Measurements from ENCODE around the gene AP2M1.
"Not testable (repeated sequence)": the region's sequence is repeated elsewhere in the genome, so short reads cannot be mapped to it uniquely, and the experiment has no call there.

The AP2M1 gene

DNA sequence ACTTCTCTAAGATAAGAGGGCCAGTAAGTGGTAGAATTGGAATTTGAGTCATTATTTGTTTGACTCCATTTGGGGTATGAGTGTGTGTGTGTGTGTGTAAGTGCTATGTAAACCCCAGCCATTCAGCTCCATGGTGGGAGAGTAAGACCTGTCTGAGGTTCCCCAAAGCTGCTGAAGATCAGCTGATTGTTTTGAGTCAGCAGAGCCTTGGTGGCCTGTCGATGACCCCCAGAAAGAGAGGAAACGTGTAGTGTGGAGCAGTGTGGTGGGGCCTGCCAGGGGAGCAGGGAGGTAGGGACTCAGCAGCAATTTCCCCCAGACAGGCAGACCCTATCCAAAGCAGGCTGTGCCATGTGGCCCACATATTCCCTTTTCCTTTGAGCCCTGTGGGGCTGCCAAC is 14.2 kb upstream of the AP2M1 start:
- no peak overlapping the region for H3K4me3 ChIP-seq (ENCODE audit: low read depth, low read length)
- DNase-seq = no peak
- H3K9me3 ChIP-seq = no peaks in the 10 kb centered on the region
- peaks cover 4% of the 10 kb centered on the region; the same call in 1 of the 2 replicates for H3K4me1 ChIP-seq
- H3K36me3 ChIP-seq = peaks cover 29% of the 10 kb centered on the region
- TF ChIP-seq, protein P1, sequence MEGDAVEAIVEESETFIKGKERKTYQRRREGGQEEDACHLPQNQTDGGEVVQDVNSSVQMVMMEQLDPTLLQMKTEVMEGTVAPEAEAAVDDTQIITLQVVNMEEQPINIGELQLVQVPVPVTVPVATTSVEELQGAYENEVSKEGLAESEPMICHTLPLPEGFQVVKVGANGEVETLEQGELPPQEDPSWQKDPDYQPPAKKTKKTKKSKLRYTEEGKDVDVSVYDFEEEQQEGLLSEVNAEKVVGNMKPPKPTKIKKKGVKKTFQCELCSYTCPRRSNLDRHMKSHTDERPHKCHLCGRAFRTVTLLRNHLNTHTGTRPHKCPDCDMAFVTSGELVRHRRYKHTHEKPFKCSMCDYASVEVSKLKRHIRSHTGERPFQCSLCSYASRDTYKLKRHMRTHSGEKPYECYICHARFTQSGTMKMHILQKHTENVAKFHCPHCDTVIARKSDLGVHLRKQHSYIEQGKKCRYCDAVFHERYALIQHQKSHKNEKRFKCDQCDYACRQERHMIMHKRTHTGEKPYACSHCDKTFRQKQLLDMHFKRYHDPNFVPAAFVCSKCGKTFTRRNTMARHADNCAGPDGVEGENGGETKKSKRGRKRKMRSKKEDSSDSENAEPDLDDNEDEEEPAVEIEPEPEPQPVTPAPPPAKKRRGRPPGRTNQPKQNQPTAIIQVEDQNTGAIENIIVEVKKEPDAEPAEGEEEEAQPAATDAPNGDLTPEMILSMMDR (IDR thresholded peaks at IDR 0.05; ENCODE audit: low read depth, low read length) = no peak
- H3K27me3 ChIP-seq = no peaks in the 10 kb centered on the region

DNA sequence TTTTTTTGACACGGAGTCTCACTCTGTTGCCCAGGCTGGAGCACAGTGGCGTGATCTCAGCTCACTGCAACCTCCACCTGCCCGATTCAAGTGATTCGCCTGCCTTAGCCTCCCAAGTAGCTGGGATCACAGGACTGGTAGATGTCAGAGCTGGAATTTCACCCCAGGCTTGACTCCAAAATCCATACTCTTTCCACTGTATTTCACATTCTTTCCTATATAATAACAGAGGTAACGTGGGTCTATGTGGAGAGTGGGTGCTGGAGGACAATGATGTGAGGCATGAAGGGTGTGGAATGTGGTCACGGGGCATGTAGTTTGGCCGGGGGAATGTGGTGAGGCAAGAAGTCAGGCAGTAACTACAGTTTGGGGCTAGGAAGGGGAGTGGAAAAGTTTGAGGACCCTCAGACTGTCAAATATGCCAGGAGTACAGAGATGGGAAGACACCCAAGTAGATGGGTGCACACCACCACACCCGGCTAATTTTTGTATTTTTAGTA is 12.0 kb upstream of the AP2M1 start:
- not testable (repeated sequence) for H3K4me3 ChIP-seq (ENCODE audit: low read depth, low read length); DNase-seq; H3K4me1 ChIP-seq; H3K9me3 ChIP-seq; H3K27me3 ChIP-seq
- peaks cover 45% of the 10 kb centered on the region for H3K36me3 ChIP-seq

DNA sequence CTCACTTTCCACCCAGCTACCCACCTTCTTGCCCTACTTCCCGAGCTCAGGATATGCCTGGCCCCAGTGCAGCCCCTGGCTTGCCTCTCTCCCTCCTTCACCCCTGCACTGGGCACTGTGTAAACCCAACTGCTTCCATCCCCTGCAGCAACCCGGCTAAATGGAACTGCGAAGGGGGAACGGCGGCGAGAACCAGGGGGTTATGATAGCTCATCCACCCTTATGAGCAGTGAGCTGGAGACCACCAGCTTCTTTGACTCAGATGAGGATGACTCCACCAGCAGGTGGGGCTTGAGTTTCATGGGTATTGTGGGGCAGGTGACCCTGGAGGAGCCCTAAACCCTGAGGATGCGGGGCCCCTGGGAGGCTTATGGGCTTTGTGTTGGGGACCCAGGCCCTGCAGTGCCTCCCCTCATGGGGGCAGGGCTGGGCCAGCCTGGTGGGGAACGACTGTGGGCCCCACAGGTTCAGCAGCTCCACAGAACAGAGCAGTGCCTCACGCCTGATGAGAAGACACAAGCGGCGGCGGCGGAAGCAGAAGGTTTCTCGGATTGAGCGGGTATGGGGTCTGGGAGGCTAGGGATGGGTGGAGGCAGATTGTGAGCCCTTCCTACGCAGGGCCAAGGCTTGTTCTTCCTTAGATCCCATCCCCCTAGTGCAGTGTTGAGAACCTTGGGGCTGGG is 9.9 kb upstream of the AP2M1 start:
- no peak for DNase-seq
- TF ChIP-seq, protein P1 (IDR thresholded peaks at IDR 0.05; ENCODE audit: low read depth, low read length) = no peak
- no peaks in the 10 kb centered on the region for H3K27me3 ChIP-seq
- H3K9me3 ChIP-seq = no peaks in the 10 kb centered on the region
- no peak overlapping the region for H3K4me3 ChIP-seq (ENCODE audit: low read depth, low read length)
- H3K4me1 ChIP-seq = no peaks in the 10 kb centered on the region
- peaks cover 58% of the 10 kb centered on the region for H3K36me3 ChIP-seq

DNA sequence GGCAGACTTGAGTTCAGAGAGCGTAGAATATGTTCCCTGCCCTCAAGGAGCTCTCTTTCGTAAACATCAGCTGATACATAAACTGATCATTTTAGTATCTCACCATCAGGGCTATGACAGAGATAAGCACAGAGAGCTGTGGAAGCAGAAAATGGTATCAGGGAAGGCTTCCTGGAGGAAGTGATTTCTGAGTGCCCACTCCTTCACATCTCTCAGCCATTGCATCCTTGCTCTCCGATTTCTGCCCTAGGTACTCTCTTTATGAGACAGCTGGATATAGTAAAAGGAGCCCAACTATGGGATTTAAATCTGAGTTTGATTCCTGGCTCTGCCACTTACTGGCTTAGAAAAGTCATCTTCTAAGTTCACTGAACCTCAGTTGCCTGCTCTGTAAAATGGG is 9.1 kb upstream of the AP2M1 start:
- Histone ChIP-seq H3K9me3 (no peaks in the 10 kb centered on the region), H3K4me3 (ENCODE audit: low read depth, low read length) (no peak overlapping the region), H3K27me3 (no peaks in the 10 kb centered on the region), H3K36me3 (peaks cover 64% of the 10 kb centered on the region), H3K4me1 (no peaks in the 10 kb centered on the region)
- TF ChIP-seq, protein P1 (IDR thresholded peaks at IDR 0.05; ENCODE audit: low read depth, low read length) = no peak
- no peak for DNase-seq

DNA sequence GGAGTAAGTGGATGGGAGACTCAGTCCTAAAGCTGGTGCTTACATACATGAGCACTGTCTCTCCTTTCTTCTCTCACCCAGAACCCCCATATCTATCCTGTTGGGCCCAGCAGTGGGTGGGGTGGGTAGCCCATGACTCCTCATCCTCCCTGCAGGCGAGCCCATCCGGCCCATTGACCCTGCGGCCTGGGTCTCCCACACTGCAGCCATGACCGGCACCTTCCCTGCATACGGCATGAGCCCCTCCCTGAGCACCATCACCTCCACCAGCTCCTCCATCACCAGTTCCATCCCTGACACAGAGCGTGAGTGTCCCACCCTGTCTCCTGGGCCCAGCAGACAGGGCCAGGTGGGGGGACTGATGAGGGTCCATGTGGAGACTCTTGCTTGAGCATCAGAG is 8.0 kb upstream of the AP2M1 start:
- H3K36me3 ChIP-seq = peaks cover 74% of the 10 kb centered on the region
- H3K4me1 ChIP-seq = no peaks in the 10 kb centered on the region

DNA sequence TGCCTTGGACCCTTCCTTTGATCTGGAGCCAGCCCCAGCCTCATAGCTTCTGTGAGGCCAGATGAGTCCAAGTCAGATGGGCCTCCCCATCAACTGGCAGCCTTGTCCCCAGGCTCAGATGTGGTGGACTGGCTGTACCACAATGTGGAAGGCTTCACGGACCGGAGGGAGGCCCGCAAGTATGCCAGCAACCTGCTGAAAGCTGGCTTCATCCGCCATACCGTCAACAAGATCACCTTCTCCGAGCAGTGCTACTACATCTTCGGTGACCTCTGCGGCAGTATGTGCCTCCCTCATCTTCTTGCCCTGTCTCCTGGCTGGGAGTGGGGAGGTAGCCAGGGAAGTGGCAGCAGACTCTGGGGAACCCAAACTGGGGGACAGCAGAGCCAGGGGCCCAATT is 6.9 kb upstream of the AP2M1 start:
- H3K27me3 ChIP-seq = no peaks in the 10 kb centered on the region
- TF ChIP-seq, protein P1 (IDR thresholded peaks at IDR 0.05; ENCODE audit: low read depth, low read length) = no peak
- DNase-seq = no peak
- no peaks in the 10 kb centered on the region for H3K4me1 ChIP-seq
- H3K9me3 ChIP-seq = no peaks in the 10 kb centered on the region
- peaks cover 74% of the 10 kb centered on the region for H3K36me3 ChIP-seq
- H3K4me3 ChIP-seq (ENCODE audit: low read depth, low read length) = no peak overlapping the region

More for the DNA sequence above, 8.0 kb upstream of the AP2M1 start:
- no peaks in the 10 kb centered on the region for H3K9me3 ChIP-seq
- H3K4me3 ChIP-seq (ENCODE audit: low read depth, low read length) = no peak overlapping the region
- no peaks in the 10 kb centered on the region for H3K27me3 ChIP-seq
- DNase-seq = no peak
- TF ChIP-seq, protein P1 (IDR thresholded peaks at IDR 0.05; ENCODE audit: low read depth, low read length) = no peak
